CMK (cell line): Measurements from ENCODE around the gene SLC66A2.
"Not testable (repeated sequence)": the region's sequence is repeated elsewhere in the genome, so short reads cannot be mapped to it uniquely, and the experiment has no call there.

Experiments
- DNase-seq: peaks from one replicate; pipeline ENCODE4 v3.0.0-alpha.2; 2010; ENCODE audit warnings: low read depth

The SLC66A2 gene

GRCh38 chr18:79879566-79879965 is 71.9 kb downstream of the SLC66A2 start:
- DNase-seq: no peak

- no peak for DNase-seq
These were observed 72.6 kb downstream of the SLC66A2 start for GRCh38 chr18:79878741-79879378.

GRCh38 chr18:79878246-79878645 is 73.2 kb downstream of the SLC66A2 start:
- not testable (repeated sequence) for DNase-seq

- no peak for DNase-seq
These were observed 74.0 kb downstream of the SLC66A2 start for GRCh38 chr18:79877163-79878091.

GRCh38 chr18:79876497-79876896 is 75.0 kb downstream of the SLC66A2 start:
- DNase-seq: no peak

GRCh38 chr18:79875931-79876461 is 75.5 kb downstream of the SLC66A2 start:
- no peak for DNase-seq

GRCh38 chr18:79875531-79875919 is 75.9 kb downstream of the SLC66A2 start:
- DNase-seq: no peak

GRCh38 chr18:79874553-79875530 is 76.6 kb downstream of the SLC66A2 start:
- no peak for DNase-seq

- no peak for DNase-seq
These were observed 77.9 kb downstream of the SLC66A2 start for GRCh38 chr18:79873449-79874110.

GRCh38 chr18:79872527-79873444 is 78.7 kb downstream of the SLC66A2 start:
- DNase-seq: no peak

GRCh38 chr18:79871481-79872091 is 79.9 kb downstream of the SLC66A2 start:
- no peak for DNase-seq

GRCh38 chr18:79871026-79871390 is 80.4 kb downstream of the SLC66A2 start:
- DNase-seq: no peak

GRCh38 chr18:79870301-79871025 is 81.0 kb downstream of the SLC66A2 start:
- DNase-seq: no peak

- no peak for DNase-seq
These were observed 81.7 kb downstream of the SLC66A2 start for GRCh38 chr18:79869591-79870300.

- no peak for DNase-seq
These were observed 82.5 kb downstream of the SLC66A2 start for GRCh38 chr18:79868811-79869541.

- DNase-seq: no peak
These were observed 83.2 kb downstream of the SLC66A2 start for GRCh38 chr18:79868168-79868784.

GRCh38 chr18:79867666-79868065 is 83.8 kb downstream of the SLC66A2 start:
- DNase-seq: no peak
